ENCODE results near the gene BSG.
A peak's percentile ranks its signal among the peaks of the same experiment; 100 is the strongest.
"Not testable (repeated sequence)": the region's sequence is repeated elsewhere in the genome, so short reads cannot be mapped to it uniquely, and the experiment has no call there.

The BSG gene

GRCh38 chr19:572743-573518, 535 bp downstream of the BSG start:
- DNase-seq (ENCODE audit: low read depth), result peak; percentile 62

- no peak for DNase-seq (ENCODE audit: low read depth)
Measured at GRCh38 chr19:573519-573825, 1.1 kb downstream of the BSG start.

GRCh38 chr19:574658-575526, 2.5 kb downstream of the BSG start:
- peak; percentile 46 for DNase-seq (ENCODE audit: low read depth)

- peak; percentile 71 for DNase-seq (ENCODE audit: low read depth)
Measured at GRCh38 chr19:575527-576506, 3.4 kb downstream of the BSG start.

GRCh38 chr19:576768-577438, 4.5 kb downstream of the BSG start:
- no peak for DNase-seq (ENCODE audit: low read depth)

- DNase-seq (ENCODE audit: low read depth), result no peak
Measured at GRCh38 chr19:577439-578392, 5.3 kb downstream of the BSG start.

GRCh38 chr19:579111-579841, 6.9 kb downstream of the BSG start:
- no peak for DNase-seq (ENCODE audit: low read depth)

- DNase-seq (ENCODE audit: low read depth), result no peak
Measured at GRCh38 chr19:579842-580155, 7.4 kb downstream of the BSG start.

GRCh38 chr19:580274-580835, 8.0 kb downstream of the BSG start:
- no peak for DNase-seq (ENCODE audit: low read depth)

GRCh38 chr19:581399-582111, 9.2 kb downstream of the BSG start:
- no peak for DNase-seq (ENCODE audit: low read depth)

GRCh38 chr19:582497-583197, 10.3 kb downstream of the BSG start:
- peak; percentile 64 for DNase-seq (ENCODE audit: low read depth)

- no peak for DNase-seq (ENCODE audit: low read depth)
Measured at GRCh38 chr19:583198-583967, 11.0 kb downstream of the BSG start.

GRCh38 chr19:583968-584239, 11.5 kb downstream of the BSG start:
- no peak for DNase-seq (ENCODE audit: low read depth)

- peak; percentile 49 for DNase-seq (ENCODE audit: low read depth)
Measured at GRCh38 chr19:584240-585001, 12.0 kb downstream of the BSG start.

GRCh38 chr19:585146-585545, 12.8 kb downstream of the BSG start:
- not testable (repeated sequence) for DNase-seq (ENCODE audit: low read depth)

- DNase-seq (ENCODE audit: low read depth), result peak; percentile 34
Measured at GRCh38 chr19:585551-586110, 13.2 kb downstream of the BSG start.

Data from EH (cell line).